Ectodermal cell (in vitro differentiated cells): Measurements from ENCODE around the gene MGAT4A.

Source experiments
- H3K27ac ChIP-seq: 2 replicates; pipeline ENCODE4 v1.7.0; 2013; ENCODE audit warnings: mild to moderate bottlenecking, low read depth, low read length; ENCODE audit not compliant: insufficient read depth, poor library complexity, severe bottlenecking
- H3K27me3 ChIP-seq: 2 replicates; pipeline ENCODE4 v1.7.0; 2013; ENCODE audit warnings: mild to moderate bottlenecking, low read length; ENCODE audit not compliant: insufficient read depth, control insufficient read depth, poor library complexity, severe bottlenecking
- H3K36me3 ChIP-seq: one replicate; pipeline ENCODE4 v1.7.0; 2013; ENCODE audit warnings: low read length; ENCODE audit not compliant: control insufficient read depth, insufficient read depth
- H3K4me1 ChIP-seq: one replicate; pipeline ENCODE4 v1.7.0; 2013; ENCODE audit warnings: low read length; ENCODE audit not compliant: control insufficient read depth, insufficient read depth
- H3K4me3 ChIP-seq: 2 replicates; pipeline ENCODE4 v1.7.0; 2013; ENCODE audit warnings: low read depth, low read length, control low read depth; ENCODE audit not compliant: insufficient read depth
- H3K9me3 ChIP-seq: 2 replicates; pipeline ENCODE4 v1.7.0; 2013; ENCODE audit warnings: mild to moderate bottlenecking, low read length, moderate library complexity; ENCODE audit not compliant: control insufficient read depth
- WGBS, 2 experiments: methylation state at CpG; one replicate each; pipeline ENCODE4 v1.1.7; 2013; ENCODE audit warnings: missing lambda C conversion rate in 2 of 2; 5-methylcytosine and 5-hydroxymethylcytosine counted together

MGAT4A gene

DNA sequence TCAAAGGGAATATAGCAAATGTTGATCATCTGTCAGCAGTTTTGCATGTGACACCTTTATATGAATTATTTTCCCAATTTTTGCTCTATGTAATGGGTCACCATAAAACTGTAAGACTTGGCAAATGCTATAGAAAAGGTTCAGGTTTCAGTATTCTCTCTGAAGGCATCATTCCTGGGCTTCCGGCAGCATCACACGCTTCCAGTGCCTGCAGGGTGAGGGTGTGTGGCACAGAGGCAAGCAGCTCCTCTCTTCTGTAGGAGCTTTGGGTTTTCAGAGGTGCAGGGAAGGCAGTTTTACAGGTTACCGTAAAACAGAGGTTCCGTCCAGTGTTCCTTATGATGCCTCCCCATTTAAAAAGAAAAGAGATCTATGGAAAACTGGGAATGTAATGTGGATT lies 141.4 kb downstream of the MGAT4A start:
- Histone ChIP-seq H3K27ac (no peak overlapping the region), H3K9me3 (no peaks in the 10 kb centered on the region), H3K27me3 (no peaks in the 10 kb centered on the region), H3K4me1 (no peaks in the 10 kb centered on the region), H3K36me3 (no peaks in the 10 kb centered on the region), H3K4me3 (no peak overlapping the region)
- 93 to 98% methylated on average over 4 of the region's 4 CpGs for WGBS, 2 experiments

- H3K9me3 ChIP-seq: no peaks in the 10 kb centered on the region
- H3K27me3 ChIP-seq: no peaks in the 10 kb centered on the region
- no peak overlapping the region for H3K27ac ChIP-seq
- H3K4me1 ChIP-seq: no peaks in the 10 kb centered on the region
- 82 to 84% methylated on average over 4 of the region's 4 CpGs for WGBS, 2 experiments
- no peak overlapping the region for H3K4me3 ChIP-seq
- no peaks in the 10 kb centered on the region for H3K36me3 ChIP-seq
These were observed 142.0 kb downstream of the MGAT4A start for GRCh38 chr2:98588880-98589431.

DNA sequence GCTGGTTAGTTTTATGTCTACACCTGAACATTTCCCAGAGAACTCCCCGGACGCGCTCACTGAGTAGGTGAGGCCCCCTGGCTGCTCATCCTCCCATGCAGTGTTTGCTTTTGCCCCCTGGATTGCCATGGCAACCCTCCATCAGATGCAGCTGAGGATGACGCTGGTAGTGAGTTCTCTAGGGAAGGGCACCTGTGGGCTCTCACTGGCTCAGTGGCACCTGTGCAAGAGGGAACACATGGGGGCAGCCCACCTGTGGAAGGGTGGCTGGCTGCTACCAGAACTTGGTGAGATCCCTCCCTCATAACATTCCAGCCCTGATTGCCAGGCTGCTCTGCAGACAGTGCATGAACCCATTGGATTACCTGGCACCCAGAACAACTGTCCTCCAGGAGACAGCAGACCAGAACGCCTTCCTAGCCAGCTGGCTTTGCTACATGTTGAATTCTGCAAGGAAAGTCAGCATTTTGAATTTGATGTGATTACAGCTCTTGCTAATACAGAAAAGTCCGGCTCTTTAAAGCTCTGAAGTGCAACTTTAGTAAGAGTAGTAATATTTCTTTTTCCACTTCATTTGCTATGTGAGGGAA lies 144.3 kb downstream of the MGAT4A start:
- H3K36me3 ChIP-seq: no peaks in the 10 kb centered on the region
- WGBS, 2 experiments: 89 to 95% methylated on average over 6 of the region's 6 CpGs

DNA sequence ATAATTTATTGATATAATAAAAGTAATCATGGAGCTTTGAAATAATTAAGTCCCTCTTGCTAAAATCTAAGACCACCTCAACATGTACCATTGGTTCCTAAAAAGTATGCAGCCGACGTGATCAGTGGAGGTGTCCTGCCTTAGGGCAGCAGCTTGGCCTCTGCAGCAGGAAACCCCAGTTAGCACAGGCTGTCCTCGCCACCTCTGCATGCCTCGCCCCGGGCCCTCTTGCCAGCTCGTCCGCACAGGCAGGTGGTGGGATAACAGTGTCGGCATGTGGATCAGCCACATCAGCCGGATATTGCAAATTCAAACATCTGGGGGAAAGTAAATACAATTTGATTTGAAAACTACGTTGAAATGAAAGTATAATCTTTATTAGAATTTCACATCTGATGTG lies 145.5 kb downstream of the MGAT4A start:
- H3K27ac ChIP-seq: no peak overlapping the region
- no peaks in the 10 kb centered on the region for H3K27me3 ChIP-seq
- H3K36me3 ChIP-seq: no peaks in the 10 kb centered on the region
- H3K4me3 ChIP-seq: no peak overlapping the region
- H3K9me3 ChIP-seq: no peaks in the 10 kb centered on the region
- no peaks in the 10 kb centered on the region for H3K4me1 ChIP-seq
- WGBS, 2 experiments: 95 to 97% methylated on average over 10 of the region's 10 CpGs

More for the DNA sequence above, 144.3 kb downstream of the MGAT4A start:
- Histone ChIP-seq H3K4me1 (no peaks in the 10 kb centered on the region), H3K4me3 (no peak overlapping the region), H3K9me3 (no peaks in the 10 kb centered on the region), H3K27me3 (no peaks in the 10 kb centered on the region), H3K27ac (no peak overlapping the region)

- no peak overlapping the region for H3K4me3 ChIP-seq
- no peaks in the 10 kb centered on the region for H3K9me3 ChIP-seq
- H3K27ac ChIP-seq: no peak overlapping the region
- no peaks in the 10 kb centered on the region for H3K27me3 ChIP-seq
- H3K36me3 ChIP-seq: no peaks in the 10 kb centered on the region
- 92 to 94% methylated on average over 10 of the region's 10 CpGs for WGBS, 2 experiments
- no peaks in the 10 kb centered on the region for H3K4me1 ChIP-seq
These were observed 146.9 kb downstream of the MGAT4A start for GRCh38 chr2:98583816-98584618.

GRCh38 chr2:98583276-98583675 lies 147.7 kb downstream of the MGAT4A start:
- WGBS, 2 experiments: 92% methylated on average over 7 of the region's 7 CpGs
- H3K27me3 ChIP-seq: no peaks in the 10 kb centered on the region
- no peaks in the 10 kb centered on the region for H3K36me3 ChIP-seq

GRCh38 chr2:98582523-98582922 lies 148.4 kb downstream of the MGAT4A start:
- 91 to 92% methylated on average over 9 of the region's 9 CpGs for WGBS, 2 experiments

More at GRCh38 chr2:98583276-98583675, 147.7 kb downstream of the MGAT4A start:
- H3K4me3 ChIP-seq: no peak overlapping the region
- H3K4me1 ChIP-seq: no peaks in the 10 kb centered on the region
- no peaks in the 10 kb centered on the region for H3K9me3 ChIP-seq
- H3K27ac ChIP-seq: no peak overlapping the region

DNA sequence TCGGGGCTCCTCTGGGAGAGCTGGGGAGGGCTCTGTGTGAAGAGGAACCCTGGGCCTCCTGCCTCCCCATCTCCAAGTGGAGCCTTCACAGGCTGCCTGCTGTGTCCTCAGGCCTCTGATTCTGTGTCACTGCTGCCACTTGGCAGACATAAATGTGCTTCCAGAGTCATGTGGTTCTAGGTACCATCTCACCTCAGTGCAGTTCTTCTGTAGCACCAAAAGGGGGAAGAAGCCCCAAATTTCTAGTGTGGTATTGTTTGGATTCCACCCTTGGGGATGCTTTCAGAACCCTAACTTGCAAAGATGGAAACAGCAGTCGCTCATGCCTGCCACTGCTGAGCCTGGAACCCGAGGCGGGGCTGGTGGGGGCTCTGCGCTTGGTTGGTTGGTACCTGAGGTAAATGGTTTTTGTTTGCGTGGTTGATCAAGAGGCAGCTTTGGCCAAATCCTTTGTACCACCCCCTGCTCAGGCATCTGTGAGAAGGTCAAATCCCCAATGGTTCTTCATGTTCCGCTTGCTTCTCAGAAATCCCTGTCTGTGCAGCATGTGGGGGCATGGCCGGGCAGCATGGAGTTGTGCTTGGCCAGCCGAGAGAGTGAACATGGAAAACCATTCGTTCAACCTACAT lies 150.2 kb downstream of the MGAT4A start:
- WGBS, 2 experiments: 95% methylated on average over 10 of the region's 10 CpGs

More at GRCh38 chr2:98582523-98582922, 148.4 kb downstream of the MGAT4A start:
- H3K9me3 ChIP-seq: no peaks in the 10 kb centered on the region
- H3K27ac ChIP-seq: no peak overlapping the region
- H3K4me3 ChIP-seq: no peak overlapping the region
- H3K36me3 ChIP-seq: no peaks in the 10 kb centered on the region
- no peaks in the 10 kb centered on the region for H3K4me1 ChIP-seq
- no peaks in the 10 kb centered on the region for H3K27me3 ChIP-seq

DNA sequence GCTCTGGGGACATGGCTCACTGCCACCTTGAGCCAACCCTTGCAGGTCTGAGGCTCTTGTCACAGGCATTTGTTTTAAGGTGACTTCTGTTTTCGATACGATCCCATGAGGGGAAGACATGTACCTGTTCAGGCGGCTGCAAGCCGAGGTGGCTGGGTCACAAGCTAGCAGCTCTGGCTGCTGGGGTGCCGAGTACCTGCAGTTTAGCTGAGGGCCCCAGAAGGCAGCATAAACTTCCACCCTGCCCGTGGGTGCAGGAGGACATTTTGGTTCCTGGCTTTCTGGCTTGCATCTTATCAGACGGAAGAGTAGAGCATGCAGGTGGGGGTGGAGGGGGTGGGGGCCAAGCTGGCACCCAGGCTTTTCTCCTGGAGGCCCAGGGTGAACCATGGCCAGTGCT lies 151.0 kb downstream of the MGAT4A start:
- H3K27me3 ChIP-seq: no peaks in the 10 kb centered on the region
- no peaks in the 10 kb centered on the region for H3K4me1 ChIP-seq
- 94 to 96% methylated on average over 7 of the region's 7 CpGs for WGBS, 2 experiments
- H3K9me3 ChIP-seq: no peaks in the 10 kb centered on the region
- no peak overlapping the region for H3K27ac ChIP-seq
- H3K4me3 ChIP-seq: no peak overlapping the region
- H3K36me3 ChIP-seq: no peaks in the 10 kb centered on the region

More for the DNA sequence above, 150.2 kb downstream of the MGAT4A start:
- Histone ChIP-seq H3K27me3 (no peaks in the 10 kb centered on the region), H3K4me3 (no peak overlapping the region), H3K36me3 (no peaks in the 10 kb centered on the region), H3K4me1 (no peaks in the 10 kb centered on the region), H3K9me3 (no peaks in the 10 kb centered on the region), H3K27ac (no peak overlapping the region)

DNA sequence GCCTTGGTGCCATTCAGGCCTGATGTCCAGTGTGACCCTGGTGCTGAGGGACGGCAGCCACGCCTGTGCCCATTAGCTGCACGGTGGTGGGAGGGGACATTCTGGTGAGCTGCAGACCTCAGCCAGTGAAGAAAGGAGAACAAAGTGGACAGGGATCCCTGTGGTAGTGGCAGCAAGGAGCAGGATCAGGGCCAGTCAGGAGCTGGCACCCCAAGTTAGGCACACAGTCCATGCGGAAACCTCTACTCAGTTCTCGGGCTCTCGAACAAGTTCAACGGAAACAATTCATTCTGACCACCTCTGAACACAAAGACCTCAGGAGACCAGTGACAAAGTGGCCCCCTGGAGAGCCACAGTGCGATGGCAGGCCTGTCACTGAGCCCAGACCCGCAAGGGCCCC lies 152.7 kb downstream of the MGAT4A start:
- no peak overlapping the region for H3K4me3 ChIP-seq
- 94% methylated on average over 9 of the region's 9 CpGs for WGBS, 2 experiments
- no peak overlapping the region for H3K27ac ChIP-seq
- no peaks in the 10 kb centered on the region for H3K4me1 ChIP-seq
- no peaks in the 10 kb centered on the region for H3K9me3 ChIP-seq
- H3K27me3 ChIP-seq: no peaks in the 10 kb centered on the region
- no peaks in the 10 kb centered on the region for H3K36me3 ChIP-seq
